ENCODE measurements around the gene RGMA. TPM values are rescaled to one million over a fixed set of nuclear protein-coding genes. Genes with fewer than 3 reads are reported as not detected.

Gene RGMA
- polyA plus RNA-seq, 1 experiment: 0.17 TPM

DNA sequence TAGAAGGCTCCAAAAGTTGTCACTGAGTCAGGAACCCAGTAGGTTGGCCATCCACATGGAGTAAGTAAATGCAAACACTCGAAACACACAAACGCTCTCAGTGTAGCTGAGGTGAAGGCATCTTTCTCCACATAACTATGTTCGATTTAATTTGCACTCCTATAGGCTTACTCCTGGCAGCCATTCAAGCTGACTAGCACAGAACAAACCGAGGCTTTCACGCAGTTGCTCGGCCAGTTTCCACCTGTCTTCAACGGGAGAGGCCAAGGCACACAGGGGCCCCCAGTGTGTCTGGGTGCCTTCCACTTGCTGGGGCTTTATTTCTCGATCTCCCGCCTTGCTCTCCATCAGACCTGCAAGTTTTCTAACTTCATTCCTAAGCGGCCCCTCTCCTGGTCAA, 18.9 kb downstream of the RGMA start:
- Histone ChIP-seq H3K4me3 (ENCODE audit: low read depth, low read length) (no peak overlapping the region), H3K27ac (ENCODE audit: low read depth, low read length) (no peak overlapping the region), H3K27me3 (ENCODE audit: control insufficient read depth, insufficient read depth, low read length) (peaks cover 42% of the 10 kb centered on the region), H3K9me3 (ENCODE audit: control insufficient read depth, insufficient read depth, low read length) (no peaks in the 10 kb centered on the region; the same call in 1 of the 2 replicates)
- TF ChIP-seq, protein P1, sequence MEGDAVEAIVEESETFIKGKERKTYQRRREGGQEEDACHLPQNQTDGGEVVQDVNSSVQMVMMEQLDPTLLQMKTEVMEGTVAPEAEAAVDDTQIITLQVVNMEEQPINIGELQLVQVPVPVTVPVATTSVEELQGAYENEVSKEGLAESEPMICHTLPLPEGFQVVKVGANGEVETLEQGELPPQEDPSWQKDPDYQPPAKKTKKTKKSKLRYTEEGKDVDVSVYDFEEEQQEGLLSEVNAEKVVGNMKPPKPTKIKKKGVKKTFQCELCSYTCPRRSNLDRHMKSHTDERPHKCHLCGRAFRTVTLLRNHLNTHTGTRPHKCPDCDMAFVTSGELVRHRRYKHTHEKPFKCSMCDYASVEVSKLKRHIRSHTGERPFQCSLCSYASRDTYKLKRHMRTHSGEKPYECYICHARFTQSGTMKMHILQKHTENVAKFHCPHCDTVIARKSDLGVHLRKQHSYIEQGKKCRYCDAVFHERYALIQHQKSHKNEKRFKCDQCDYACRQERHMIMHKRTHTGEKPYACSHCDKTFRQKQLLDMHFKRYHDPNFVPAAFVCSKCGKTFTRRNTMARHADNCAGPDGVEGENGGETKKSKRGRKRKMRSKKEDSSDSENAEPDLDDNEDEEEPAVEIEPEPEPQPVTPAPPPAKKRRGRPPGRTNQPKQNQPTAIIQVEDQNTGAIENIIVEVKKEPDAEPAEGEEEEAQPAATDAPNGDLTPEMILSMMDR (IDR thresholded peaks at IDR 0.05; ENCODE audit: low read depth, low read length): no peak
- DNase-seq (ENCODE audit: low read depth, low spot score): no peak
- ChIA-PET CTCF (interaction anchor here (2.1 kb wide), 1 partner anchor 18 kb away, joined by 7 read pairs; no protein-coding TSS in a partner anchor), POLR2A (no interaction called here)

GRCh38 chr15:93068581-93069199, 20.3 kb downstream of the RGMA start:
- POLR2A ChIA-PET: no interaction called here

DNA sequence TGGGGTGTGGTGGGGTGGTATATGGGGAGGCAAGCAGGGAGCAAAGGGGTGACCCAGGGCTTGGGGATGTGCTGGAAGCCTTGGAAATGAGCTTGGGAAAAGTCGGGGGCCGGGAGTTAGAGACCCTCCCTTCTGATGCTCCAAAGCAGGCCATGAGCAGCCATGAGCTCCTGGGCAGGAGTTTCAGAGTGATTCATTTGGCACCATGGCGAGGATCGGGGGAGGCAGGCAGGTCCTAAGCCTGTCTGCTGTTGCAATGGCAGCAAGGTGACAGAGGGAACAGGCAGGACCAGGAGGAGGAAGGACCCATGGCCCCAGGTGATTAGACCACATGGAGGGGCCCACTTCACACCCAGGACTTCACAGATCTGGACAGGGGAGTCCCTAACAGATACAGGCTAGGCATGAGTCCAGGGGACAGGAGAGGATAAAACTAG, 21.3 kb downstream of the RGMA start:
- H3K4me3 ChIP-seq (ENCODE audit: low read depth, low read length): no peak overlapping the region
- TF ChIP-seq, protein P1 (IDR thresholded peaks at IDR 0.05; ENCODE audit: low read depth, low read length): no peak
- H3K27ac ChIP-seq (ENCODE audit: low read depth, low read length): no peak overlapping the region
- CTCF ChIA-PET: interaction anchor here (0.6 kb wide), 2 partner anchors 20 to 1052 kb away, joined by 3 read pairs; no protein-coding TSS in a partner anchor
- no peaks in the 10 kb centered on the region; the same call in 1 of the 2 replicates for H3K9me3 ChIP-seq (ENCODE audit: control insufficient read depth, insufficient read depth, low read length)
- peaks cover 31% of the 10 kb centered on the region for H3K27me3 ChIP-seq (ENCODE audit: control insufficient read depth, insufficient read depth, low read length)
- POLR2A ChIA-PET: no interaction called here
- no peak for DNase-seq (ENCODE audit: low read depth, low spot score)

More at GRCh38 chr15:93068581-93069199, 20.3 kb downstream of the RGMA start:
- no peak for DNase-seq (ENCODE audit: low read depth, low spot score)
- Histone ChIP-seq H3K4me3 (ENCODE audit: low read depth, low read length) (no peak overlapping the region), H3K9me3 (ENCODE audit: control insufficient read depth, insufficient read depth, low read length) (no peaks in the 10 kb centered on the region; the same call in 1 of the 2 replicates), H3K27me3 (ENCODE audit: control insufficient read depth, insufficient read depth, low read length) (peaks cover 39% of the 10 kb centered on the region), H3K27ac (ENCODE audit: low read depth, low read length) (no peak overlapping the region)
- TF ChIP-seq, protein P1 (IDR thresholded peaks at IDR 0.05; ENCODE audit: low read depth, low read length): no peak
- CTCF ChIA-PET: interaction anchor here (2.1 kb wide), 1 partner anchor 19 kb away, joined by 7 read pairs; no protein-coding TSS in a partner anchor

- Histone ChIP-seq H3K9me3 (ENCODE audit: control insufficient read depth, insufficient read depth, low read length) (no peaks in the 10 kb centered on the region), H3K4me3 (ENCODE audit: low read depth, low read length) (no peak overlapping the region), H3K27ac (ENCODE audit: low read depth, low read length) (no peak overlapping the region), H3K27me3 (ENCODE audit: control insufficient read depth, insufficient read depth, low read length) (peaks cover 26% of the 10 kb centered on the region)
- TF ChIP-seq, protein P1 (IDR thresholded peaks at IDR 0.05; ENCODE audit: low read depth, low read length): no peak
- no peak for DNase-seq (ENCODE audit: low read depth, low spot score)
- POLR2A ChIA-PET: no interaction called here
- CTCF ChIA-PET: interaction anchor here (1.5 kb wide), 1 partner anchor 37 kb away, joined by 5 read pairs; no protein-coding TSS in a partner anchor
Observed at GRCh38 chr15:93066834-93067648, 22.0 kb downstream of the RGMA start.

Data from AG04450 (cell line).